Measurements from ENCODE around the gene PDE8B. TPM values are rescaled to one million over a fixed set of nuclear protein-coding genes. Genes with fewer than 3 reads are reported as not detected.

Gene PDE8B
- total RNA-seq, 1 experiment from 2014 or later, result 0.54 TPM

- no peak for TF ChIP-seq CTCF (IDR thresholded peaks at IDR 0.05; ENCODE audit: unreplicated experiment)
- H3K27ac Mint-ChIP-seq (ENCODE audit: unreplicated experiment), result no peak overlapping the region
- no peaks in the 10 kb centered on the region for H3K36me3 Mint-ChIP-seq (ENCODE audit: insufficient read depth, unreplicated experiment)
- no TSS peak for BruUV-seq (replicated peaks)
- peaks cover 10% of the 10 kb centered on the region for H3K4me1 Mint-ChIP-seq (ENCODE audit: low read depth, unreplicated experiment)
- H3K4me3 Mint-ChIP-seq (ENCODE audit: low read depth, unreplicated experiment), result no peak overlapping the region
- intact Hi-C loops (cut with micrococcal nuclease; ENCODE audit: unreplicated experiment), result no loop called here
- CTCF ChIA-PET, result no interaction called here
- H3K27me3 Mint-ChIP-seq (ENCODE audit: unreplicated experiment), result no peaks in the 10 kb centered on the region
- no peaks in the 10 kb centered on the region for H3K9me3 Mint-ChIP-seq (ENCODE audit: low read depth, unreplicated experiment)
- DNase-seq, result no peak
These were observed 156.4 kb downstream of the PDE8B start for GRCh38 chr5:77366717-77367500.

GRCh38 chr5:77367741-77368140 lies 157.3 kb downstream of the PDE8B start:
- BruUV-seq (replicated peaks), result no TSS peak
- Mint-ChIP-seq H3K4me1 (ENCODE audit: low read depth, unreplicated experiment) (peaks cover 10% of the 10 kb centered on the region), H3K27me3 (ENCODE audit: unreplicated experiment) (no peaks in the 10 kb centered on the region), H3K9me3 (ENCODE audit: low read depth, unreplicated experiment) (no peaks in the 10 kb centered on the region), H3K36me3 (ENCODE audit: insufficient read depth, unreplicated experiment) (no peaks in the 10 kb centered on the region), H3K27ac (ENCODE audit: unreplicated experiment) (no peak overlapping the region), H3K4me3 (ENCODE audit: low read depth, unreplicated experiment) (no peak overlapping the region)
- CTCF ChIA-PET, result no interaction called here
- intact Hi-C loops (cut with micrococcal nuclease; ENCODE audit: unreplicated experiment), result no loop called here
- DNase-seq, result peak; percentile 26
- TF ChIP-seq CTCF (IDR thresholded peaks at IDR 0.05; ENCODE audit: unreplicated experiment), result no peak

- no peak for TF ChIP-seq CTCF (IDR thresholded peaks at IDR 0.05; ENCODE audit: unreplicated experiment)
- Mint-ChIP-seq H3K27ac (ENCODE audit: unreplicated experiment) (no peak overlapping the region), H3K9me3 (ENCODE audit: low read depth, unreplicated experiment) (no peaks in the 10 kb centered on the region), H3K36me3 (ENCODE audit: insufficient read depth, unreplicated experiment) (no peaks in the 10 kb centered on the region), H3K4me1 (ENCODE audit: low read depth, unreplicated experiment) (peaks cover 10% of the 10 kb centered on the region), H3K4me3 (ENCODE audit: low read depth, unreplicated experiment) (no peak overlapping the region), H3K27me3 (ENCODE audit: unreplicated experiment) (no peaks in the 10 kb centered on the region)
- BruUV-seq (replicated peaks), result no TSS peak
- CTCF ChIA-PET, result no interaction called here
- intact Hi-C loops (cut with micrococcal nuclease; ENCODE audit: unreplicated experiment), result no loop called here
- DNase-seq, result no peak
These were observed 157.9 kb downstream of the PDE8B start for GRCh38 chr5:77368367-77368766.

GRCh38 chr5:77369566-77369965 lies 159.1 kb downstream of the PDE8B start:
- TF ChIP-seq CTCF (IDR thresholded peaks at IDR 0.05; ENCODE audit: unreplicated experiment), result no peak
- Mint-ChIP-seq H3K4me3 (ENCODE audit: low read depth, unreplicated experiment) (no peak overlapping the region), H3K27ac (ENCODE audit: unreplicated experiment) (no peak overlapping the region), H3K27me3 (ENCODE audit: unreplicated experiment) (no peaks in the 10 kb centered on the region), H3K4me1 (ENCODE audit: low read depth, unreplicated experiment) (peaks cover 10% of the 10 kb centered on the region), H3K9me3 (ENCODE audit: low read depth, unreplicated experiment) (no peaks in the 10 kb centered on the region), H3K36me3 (ENCODE audit: insufficient read depth, unreplicated experiment) (no peaks in the 10 kb centered on the region)
- CTCF ChIA-PET, result no interaction called here
- intact Hi-C loops (cut with micrococcal nuclease; ENCODE audit: unreplicated experiment), result no loop called here
- BruUV-seq (replicated peaks), result no TSS peak
- DNase-seq, result no peak
